ENCODE data around the gene APOM. TPM values are rescaled to one million over a fixed set of nuclear protein-coding genes. Genes with fewer than 3 reads are reported as not detected.

APOM gene
- total RNA-seq, 4 donors from 2014 or later = 1.8 to 7.9 (median 2.4) TPM

GRCh38 chr6:31622684-31623091 lies 33.0 kb upstream of the APOM start:
- ATAC-seq (no peak), DNase-seq (no peak)
- peaks cover 19 to 21% of the 10 kb centered on the region in 2 donors for H3K4me1 ChIP-seq
- no peaks in the 10 kb centered on the region for H3K27me3 ChIP-seq
- TF ChIP-seq CTCF (IDR thresholded peaks at IDR 0.05 in 4 of 5, conservative IDR thresholded peaks at IDR 0.05 in 1 of 5) = no peak
- no peak overlapping the region for H3K4me3 ChIP-seq
- intact Hi-C loops (cut with DNase I; ENCODE audit: low total_unique reads) (loop anchor here (10.0 kb wide), 1 partner anchor 1008 kb away; the partner anchor contains the start of genes MRPS18B and PPP1R10), in situ Hi-C loops (cut with MboI; ENCODE audit: low sequenced_read_pairs in 4 of 4) (no loop called here)
- no peaks in the 10 kb centered on the region for H3K9me3 ChIP-seq
- peak overlapping the region in 3 of 4 donors; percentile 91 to 97 (median 94) for H3K27ac ChIP-seq
- H3K36me3 ChIP-seq = peaks cover 6 to 50% of the 10 kb centered on the region in 2 donors

GRCh38 chr6:31624070-31624469 lies 31.6 kb upstream of the APOM start:
- ATAC-seq (no peak), DNase-seq (no peak)
- in situ Hi-C loops (cut with MboI; ENCODE audit: low sequenced_read_pairs in 4 of 4) = no loop called here
- Histone ChIP-seq H3K4me3 (no peak overlapping the region), H3K9me3 (no peaks in the 10 kb centered on the region), H3K27me3 (no peaks in the 10 kb centered on the region), H3K36me3 (peaks cover 8 to 64% of the 10 kb centered on the region in 2 donors), H3K27ac (no peak overlapping the region), H3K4me1 (peaks cover 19 to 21% of the 10 kb centered on the region in 2 donors)
- TF ChIP-seq CTCF (IDR thresholded peaks at IDR 0.05 in 4 of 5, conservative IDR thresholded peaks at IDR 0.05 in 1 of 5) (no peak), POLR2A (IDR thresholded peaks at IDR 0.05) (no peak)
- intact Hi-C loops (cut with DNase I; ENCODE audit: low total_unique reads) = loop anchor here (10.0 kb wide), 1 partner anchor 1009 kb away; the partner anchor contains the start of genes MRPS18B and PPP1R10

GRCh38 chr6:31626952-31627351 lies 28.7 kb upstream of the APOM start:
- intact Hi-C loops (cut with DNase I; ENCODE audit: low total_unique reads) = loop anchor here (10.0 kb wide), 1 partner anchor 1012 kb away; the partner anchor contains the start of genes MRPS18B and PPP1R10
- in situ Hi-C loops (cut with MboI; ENCODE audit: low sequenced_read_pairs in 4 of 4) = no loop called here
- TF ChIP-seq POLR2A (IDR thresholded peaks at IDR 0.05) = no peak
- TF ChIP-seq CTCF (IDR thresholded peaks at IDR 0.05 in 4 of 5, conservative IDR thresholded peaks at IDR 0.05 in 1 of 5) = no peak

GRCh38 chr6:31627690-31628287 lies 27.9 kb upstream of the APOM start:
- no peaks in the 10 kb centered on the region for H3K27me3 ChIP-seq
- in situ Hi-C loops (cut with MboI; ENCODE audit: low sequenced_read_pairs in 4 of 4) (no loop called here), intact Hi-C loops (cut with DNase I; ENCODE audit: low total_unique reads) (loop anchor here (10.0 kb wide), 1 partner anchor 1013 kb away; the partner anchor contains the start of genes MRPS18B and PPP1R10)
- peaks cover 0 to 2% of the 10 kb centered on the region in 2 donors for H3K4me1 ChIP-seq
- H3K36me3 ChIP-seq = peaks cover 8 to 99% of the 10 kb centered on the region in 2 donors
- no peaks in the 10 kb centered on the region for H3K9me3 ChIP-seq
- no peak overlapping the region for H3K27ac ChIP-seq
- no peak overlapping the region for H3K4me3 ChIP-seq
- ATAC-seq = no peak
- no peak for TF ChIP-seq CTCF (IDR thresholded peaks at IDR 0.05 in 4 of 5, conservative IDR thresholded peaks at IDR 0.05 in 1 of 5)
- TF ChIP-seq POLR2A (IDR thresholded peaks at IDR 0.05) = no peak
- no peak for DNase-seq

More at GRCh38 chr6:31626952-31627351, 28.7 kb upstream of the APOM start:
- Histone ChIP-seq H3K9me3 (no peaks in the 10 kb centered on the region), H3K4me3 (no peak overlapping the region), H3K27ac (no peak overlapping the region), H3K36me3 (peaks cover 8 to 93% of the 10 kb centered on the region in 2 donors), H3K4me1 (peaks cover 6 to 10% of the 10 kb centered on the region in 2 donors), H3K27me3 (no peaks in the 10 kb centered on the region)
- no peak for DNase-seq
- no peak for ATAC-seq
